Smooth muscle cell (in vitro differentiated cells): ENCODE data around the gene ATAD5. TPM values are rescaled to one million over a fixed set of nuclear protein-coding genes. Genes with fewer than 3 reads are reported as not detected.
"Not testable (repeated sequence)": the region's sequence is repeated elsewhere in the genome, so short reads cannot be mapped to it uniquely, and the experiment has no call there.

Experiments used
- DNase-seq: peaks from one replicate; lab custom pipeline; 2025; ENCODE audit not compliant: unreplicated experiment; lab: John Stamatoyannopoulos, UW
- H2AFZ ChIP-seq: fragments of 200-600 bp; sonication (generic); 2 replicates; pipeline ENCODE4 v1.6.0; 2016; ENCODE audit warnings: antibody characterized with exemption, low read depth, mild to moderate bottlenecking
- H3F3A ChIP-seq: fragments of 200-600 bp; sonication (generic); 2 replicates; pipeline ENCODE4 v1.6.0; 2017; ENCODE audit warnings: antibody characterized with exemption, low read depth
- H3K27ac ChIP-seq: fragments of 200-600 bp; sonication (generic); 2 replicates; pipeline ENCODE4 v1.5.1; 2016; ENCODE audit warnings: low read depth, mild to moderate bottlenecking
- H3K27me3 ChIP-seq: fragments of 200-600 bp; sonication (generic); 2 replicates; pipeline ENCODE4 v1.6.1; 2016; ENCODE audit warnings: low read depth, mild to moderate bottlenecking
- H3K36me3 ChIP-seq: fragments of 200-600 bp; sonication (generic); 2 replicates; pipeline ENCODE4 v1.5.1; 2016; ENCODE audit warnings: low read depth
- H3K4me1 ChIP-seq: fragments of 200-600 bp; sonication (generic); 2 replicates; pipeline ENCODE4 v1.5.1; 2016; ENCODE audit warnings: low read depth
- H3K4me2 ChIP-seq: fragments of 200-600 bp; sonication (generic); 2 replicates; pipeline ENCODE4 v1.6.0; 2016; ENCODE audit warnings: mild to moderate bottlenecking
- H3K4me3 ChIP-seq: fragments of 200-600 bp; sonication (generic); 2 replicates; pipeline ENCODE4 v1.5.1; 2016; ENCODE audit warnings: mild to moderate bottlenecking
- H3K79me2 ChIP-seq: fragments of 200-600 bp; sonication (generic); 2 replicates; pipeline ENCODE4 v1.6.0; 2016; ENCODE audit warnings: low read depth, mild to moderate bottlenecking
- H3K9ac ChIP-seq: fragments of 200-600 bp; sonication (generic); 2 replicates; pipeline ENCODE4 v1.6.0; 2016; ENCODE audit warnings: low read depth
- H3K9me3 ChIP-seq: fragments of 200-600 bp; sonication (generic); replicated peaks from 2 replicates; pipeline ENCODE4 v1.5.1; 2016; ENCODE audit warnings: low read depth
- H4K20me1 ChIP-seq: fragments of 200-600 bp; sonication (generic); 2 replicates; pipeline ENCODE4 v1.6.0; 2016; ENCODE audit warnings: low read depth
- WGBS: methylation state at CpG from one replicate; pipeline ENCODE4 v1.1.7; 2016; ENCODE audit warnings: low lambda C conversion rate; 5-methylcytosine and 5-hydroxymethylcytosine counted together
- polyA plus RNA-seq: library from polyadenylated mRNA; unstranded; fragments of >200 nt; fragmentation: Nextera tagmentation; extraction: Ambion mirVana; gene quantifications from 2 replicates; pipeline ENCODE4 v1.2.1, GENCODE V29; 2016
- total RNA-seq: library from RNA; depleted of rRNA; stranded (reverse); fragments of >200 nt; gene quantifications from 2 replicates; pipeline ENCODE4 v1.2.3, GENCODE V29; 2014
- TF ChIP-seq, protein P1 (sequence below): fragments of 200-600 bp; sonication (generic); IDR thresholded peaks from 2 replicates; pipeline ENCODE4 v1.5.1; 2017; ENCODE audit warnings: borderline replicate concordance, mild to moderate bottlenecking, antibody characterized with exemption; ENCODE audit not compliant: insufficient read depth, poor library complexity, severe bottlenecking

Gene ATAD5
- total and polyA plus RNA-seq, 2 experiments from 2014 or later, result 2.1 to 4.7 TPM

DNA sequence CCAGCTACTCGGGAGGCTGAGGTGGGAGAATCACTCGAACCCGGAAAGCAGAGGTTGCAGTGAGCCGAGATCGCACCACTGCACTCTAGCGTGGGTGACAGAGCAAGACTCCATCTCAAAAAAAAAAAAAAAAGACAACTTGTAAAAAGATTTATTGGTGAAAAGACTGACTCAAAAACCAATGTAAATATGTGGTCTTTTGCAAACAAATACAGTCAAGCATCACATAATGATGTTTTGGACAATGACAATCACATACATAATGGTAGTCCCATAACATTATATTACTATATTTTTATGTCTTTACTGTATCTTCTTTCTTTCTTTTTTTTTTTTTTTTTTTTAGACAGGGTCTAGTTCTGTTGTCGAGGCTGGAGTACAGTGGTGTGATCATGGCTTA is 15.6 kb upstream of the ATAD5 start:
- no peaks in the 10 kb centered on the region for H3K27me3 ChIP-seq
- no peak overlapping the region for H3K27ac ChIP-seq
- no peak overlapping the region for H3K4me2 ChIP-seq
- DNase-seq, result no peak
- H2AFZ ChIP-seq, result no peak overlapping the region
- TF ChIP-seq, protein P1, sequence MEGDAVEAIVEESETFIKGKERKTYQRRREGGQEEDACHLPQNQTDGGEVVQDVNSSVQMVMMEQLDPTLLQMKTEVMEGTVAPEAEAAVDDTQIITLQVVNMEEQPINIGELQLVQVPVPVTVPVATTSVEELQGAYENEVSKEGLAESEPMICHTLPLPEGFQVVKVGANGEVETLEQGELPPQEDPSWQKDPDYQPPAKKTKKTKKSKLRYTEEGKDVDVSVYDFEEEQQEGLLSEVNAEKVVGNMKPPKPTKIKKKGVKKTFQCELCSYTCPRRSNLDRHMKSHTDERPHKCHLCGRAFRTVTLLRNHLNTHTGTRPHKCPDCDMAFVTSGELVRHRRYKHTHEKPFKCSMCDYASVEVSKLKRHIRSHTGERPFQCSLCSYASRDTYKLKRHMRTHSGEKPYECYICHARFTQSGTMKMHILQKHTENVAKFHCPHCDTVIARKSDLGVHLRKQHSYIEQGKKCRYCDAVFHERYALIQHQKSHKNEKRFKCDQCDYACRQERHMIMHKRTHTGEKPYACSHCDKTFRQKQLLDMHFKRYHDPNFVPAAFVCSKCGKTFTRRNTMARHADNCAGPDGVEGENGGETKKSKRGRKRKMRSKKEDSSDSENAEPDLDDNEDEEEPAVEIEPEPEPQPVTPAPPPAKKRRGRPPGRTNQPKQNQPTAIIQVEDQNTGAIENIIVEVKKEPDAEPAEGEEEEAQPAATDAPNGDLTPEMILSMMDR, result no peak
- H3K79me2 ChIP-seq, result peaks cover 66% of the 10 kb centered on the region
- H3K4me3 ChIP-seq, result no peak overlapping the region
- no peaks in the 10 kb centered on the region for H3K36me3 ChIP-seq
- no peak overlapping the region for H3K9ac ChIP-seq
- no peaks in the 10 kb centered on the region for H3K4me1 ChIP-seq
- peaks cover 15% of the 10 kb centered on the region for H4K20me1 ChIP-seq
- no peaks in the 10 kb centered on the region for H3K9me3 ChIP-seq
- WGBS, result 97% methylated on average over 7 of the region's 7 CpGs
- no peaks in the 10 kb centered on the region for H3F3A ChIP-seq

DNA sequence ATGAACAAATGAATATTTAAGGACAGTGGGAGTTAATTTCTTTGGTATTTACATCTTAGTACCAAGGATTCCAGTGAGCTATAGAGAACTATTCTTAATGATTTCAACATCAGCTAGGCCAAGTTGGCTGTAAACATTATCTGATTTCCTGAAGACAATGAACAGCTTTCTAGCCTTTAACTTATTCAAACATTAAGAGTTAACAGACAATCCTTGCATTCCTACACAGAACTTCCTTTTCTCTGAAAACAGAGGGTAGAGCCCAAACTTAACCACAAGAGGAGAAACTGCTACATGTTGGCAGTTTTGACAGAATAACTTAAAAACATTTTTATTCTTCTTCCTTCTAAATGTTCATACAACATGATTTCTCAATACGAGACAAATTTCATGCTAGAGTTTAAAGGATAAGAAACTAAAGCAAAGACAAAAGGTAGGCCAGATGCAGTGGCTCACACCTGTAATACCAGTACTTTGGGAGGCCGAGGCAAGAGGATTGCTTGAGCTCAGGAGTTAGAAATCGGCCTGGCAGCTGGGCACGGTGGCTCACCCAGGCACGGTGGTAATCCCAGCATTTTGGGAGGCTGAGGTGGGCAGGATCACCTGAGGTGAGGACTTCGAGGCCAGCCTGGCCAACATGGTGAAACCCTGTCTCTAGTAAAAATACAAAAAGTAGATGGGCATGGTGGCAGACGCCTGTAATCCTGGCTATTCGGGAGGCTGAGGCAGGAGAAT is 11.6 kb upstream of the ATAD5 start:
- no peak overlapping the region for H3K9ac ChIP-seq
- DNase-seq, result no peak
- H3F3A ChIP-seq, result no peaks in the 10 kb centered on the region
- H3K4me3 ChIP-seq, result no peak overlapping the region
- no peaks in the 10 kb centered on the region for H3K9me3 ChIP-seq
- 92% methylated on average over 8 of the region's 8 CpGs for WGBS
- peaks cover 78% of the 10 kb centered on the region for H3K79me2 ChIP-seq
- no peak overlapping the region for H3K4me2 ChIP-seq
- H3K4me1 ChIP-seq, result peaks cover 9% of the 10 kb centered on the region
- H3K27me3 ChIP-seq, result no peaks in the 10 kb centered on the region
- peaks cover 8% of the 10 kb centered on the region for H4K20me1 ChIP-seq
- no peak overlapping the region for H3K27ac ChIP-seq
- TF ChIP-seq, protein P1, result no peak
- H2AFZ ChIP-seq, result no peak overlapping the region
- H3K36me3 ChIP-seq, result no peaks in the 10 kb centered on the region

DNA sequence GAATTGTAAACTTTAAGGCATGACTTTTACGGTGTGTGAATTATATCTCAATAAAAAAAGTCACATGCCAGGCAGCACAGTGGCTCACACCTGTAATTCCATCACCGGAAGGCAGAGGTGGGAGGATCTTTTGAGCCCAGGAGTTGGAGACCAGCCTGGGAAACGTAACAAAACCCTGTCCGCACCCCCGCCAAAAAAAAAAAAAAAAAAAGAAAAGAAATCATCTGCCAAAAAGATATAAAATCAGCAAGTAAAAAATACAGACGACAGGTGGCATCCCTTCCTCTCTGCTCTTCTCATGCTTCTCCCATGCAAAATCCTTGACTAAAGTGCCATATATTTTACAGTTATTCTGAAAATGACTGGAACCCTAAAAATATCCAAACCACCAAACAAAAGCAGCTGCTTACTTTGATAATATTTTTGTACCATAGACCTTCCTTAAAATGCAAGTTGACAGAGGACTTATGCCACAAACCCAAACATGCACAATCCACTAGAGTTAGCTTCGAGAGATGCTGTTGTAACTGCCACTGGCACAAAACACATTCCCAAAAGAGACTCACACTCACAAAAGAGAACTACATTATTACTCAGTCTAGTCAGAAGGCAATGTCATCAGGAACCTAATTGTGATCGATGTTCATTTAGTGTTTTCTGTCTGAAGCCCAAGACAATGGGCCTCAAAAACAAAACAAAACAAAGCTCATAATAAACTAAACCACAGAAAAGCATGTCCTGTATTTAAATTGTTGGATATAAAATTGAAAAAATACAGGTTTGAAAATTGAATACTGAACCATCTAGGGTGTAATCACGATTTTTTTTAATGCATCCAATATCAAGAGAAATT is 9.7 kb upstream of the ATAD5 start:
- H3K9me3 ChIP-seq, result no peaks in the 10 kb centered on the region
- H3K4me2 ChIP-seq, result no peak overlapping the region
- H3F3A ChIP-seq, result no peaks in the 10 kb centered on the region
- H3K4me1 ChIP-seq, result peaks cover 9% of the 10 kb centered on the region
- H3K27ac ChIP-seq, result no peak overlapping the region
- H4K20me1 ChIP-seq, result peaks cover 5% of the 10 kb centered on the region
- H3K36me3 ChIP-seq, result no peaks in the 10 kb centered on the region
- no peak overlapping the region for H2AFZ ChIP-seq
- no peak overlapping the region for H3K9ac ChIP-seq
- no peak overlapping the region for H3K4me3 ChIP-seq
- H3K27me3 ChIP-seq, result no peaks in the 10 kb centered on the region
- TF ChIP-seq, protein P1, result no peak
- WGBS, result 86% methylated on average over 8 of the region's 9 CpGs
- H3K79me2 ChIP-seq, result peaks cover 62% of the 10 kb centered on the region
- no peak for DNase-seq

DNA sequence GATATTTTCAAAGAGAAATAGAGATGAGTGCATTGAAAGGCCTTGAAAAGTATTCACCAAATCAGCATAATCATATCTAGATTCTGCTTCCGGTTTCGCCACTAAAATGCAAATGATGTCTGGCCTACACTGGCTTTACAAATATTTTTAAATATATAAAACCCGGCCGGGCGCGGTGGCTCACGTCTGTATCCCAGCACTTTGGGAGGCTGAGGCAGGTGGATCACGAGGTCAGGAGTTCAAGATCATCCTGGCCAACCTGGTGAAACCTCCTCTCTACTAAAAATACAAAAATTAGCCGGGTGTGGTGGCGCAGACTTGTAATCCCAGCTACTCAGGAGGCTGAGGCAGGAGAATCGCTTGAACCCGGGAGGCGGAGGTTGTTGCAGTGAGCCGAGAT is 8.8 kb upstream of the ATAD5 start:
- not testable (repeated sequence) for H4K20me1 ChIP-seq, H3K4me2 ChIP-seq, H3K4me1 ChIP-seq, H3K27ac ChIP-seq, H3K27me3 ChIP-seq, H3K4me3 ChIP-seq, DNase-seq, H2AFZ ChIP-seq, H3K9ac ChIP-seq, H3K36me3 ChIP-seq, H3F3A ChIP-seq, H3K9me3 ChIP-seq
- WGBS, result 97% methylated on average over 14 of the region's 14 CpGs
- H3K79me2 ChIP-seq, result peaks cover 58% of the 10 kb centered on the region
